Measurements from ENCODE around the gene SPAG9. TPM values are rescaled to one million over a fixed set of nuclear protein-coding genes. Genes with fewer than 3 reads are reported as not detected.
A peak's percentile ranks its signal among the peaks of the same experiment; 100 is the strongest.

Gene SPAG9
- total and polyA plus RNA-seq, 2 donors (not counting 1 experiment from before 2014, with no cell fraction given): 8.6 to 64.1 TPM

DNA sequence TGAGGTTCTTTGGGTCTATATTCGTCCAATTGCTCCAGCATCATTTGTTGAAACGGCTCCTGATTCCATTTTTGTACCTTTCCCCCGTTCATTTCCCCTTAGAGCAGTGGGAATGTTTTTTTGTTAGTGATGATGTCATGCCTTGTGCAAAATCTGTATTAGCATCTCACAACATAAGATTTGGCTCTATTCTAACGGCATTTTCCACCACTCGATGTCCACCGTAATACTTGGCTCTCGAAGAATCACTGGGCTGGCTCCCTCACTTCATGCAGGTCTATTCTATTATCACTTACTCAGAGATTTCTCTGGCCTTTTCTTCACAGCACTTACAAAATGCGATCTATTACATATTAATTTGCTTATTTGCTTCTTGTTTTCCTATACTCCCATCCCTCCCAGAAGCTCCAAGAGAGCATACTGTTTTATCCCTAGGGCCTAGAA lies 32.1 kb upstream of the SPAG9 start:
- DNase-seq (no peak), ATAC-seq (ENCODE audit: low read depth) (no peak)
- H3K27me3 ChIP-seq (replicated peaks in 1 of 4; ENCODE audit: control extremely low read depth in 1 of 4, control insufficient read depth in 3 of 4, insufficient read depth in 4 of 4, low read length in 3 of 4): no peaks in the 10 kb centered on the region
- TF ChIP-seq, protein P1, sequence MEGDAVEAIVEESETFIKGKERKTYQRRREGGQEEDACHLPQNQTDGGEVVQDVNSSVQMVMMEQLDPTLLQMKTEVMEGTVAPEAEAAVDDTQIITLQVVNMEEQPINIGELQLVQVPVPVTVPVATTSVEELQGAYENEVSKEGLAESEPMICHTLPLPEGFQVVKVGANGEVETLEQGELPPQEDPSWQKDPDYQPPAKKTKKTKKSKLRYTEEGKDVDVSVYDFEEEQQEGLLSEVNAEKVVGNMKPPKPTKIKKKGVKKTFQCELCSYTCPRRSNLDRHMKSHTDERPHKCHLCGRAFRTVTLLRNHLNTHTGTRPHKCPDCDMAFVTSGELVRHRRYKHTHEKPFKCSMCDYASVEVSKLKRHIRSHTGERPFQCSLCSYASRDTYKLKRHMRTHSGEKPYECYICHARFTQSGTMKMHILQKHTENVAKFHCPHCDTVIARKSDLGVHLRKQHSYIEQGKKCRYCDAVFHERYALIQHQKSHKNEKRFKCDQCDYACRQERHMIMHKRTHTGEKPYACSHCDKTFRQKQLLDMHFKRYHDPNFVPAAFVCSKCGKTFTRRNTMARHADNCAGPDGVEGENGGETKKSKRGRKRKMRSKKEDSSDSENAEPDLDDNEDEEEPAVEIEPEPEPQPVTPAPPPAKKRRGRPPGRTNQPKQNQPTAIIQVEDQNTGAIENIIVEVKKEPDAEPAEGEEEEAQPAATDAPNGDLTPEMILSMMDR (IDR thresholded peaks at IDR 0.05): no peak
- no peak for TF ChIP-seq EZH2 (IDR thresholded peaks at IDR 0.05; ENCODE audit: borderline replicate concordance, insufficient read depth, low read depth, low read length, poor library complexity, severe bottlenecking)
- no peaks in the 10 kb centered on the region for H4K20me1 ChIP-seq (ENCODE audit: control insufficient read depth, insufficient read depth, low read length, poor library complexity, severe bottlenecking)
- H3K27ac Mint-ChIP-seq: no peak overlapping the region
- peaks cover 40% of the 10 kb centered on the region for H3K79me2 ChIP-seq (ENCODE audit: control insufficient read depth, insufficient read depth, low read length)
- peaks cover 0 to 4% of the 10 kb centered on the region in 2 experiments for H3K36me3 ChIP-seq (replicated peaks in 1 of 2; ENCODE audit: control extremely low read depth in 1 of 2, control insufficient read depth in 1 of 2, extremely low read depth in 1 of 2, insufficient read depth in 2 of 2, low read length in 1 of 2)
- H3K4me1 ChIP-seq (ENCODE audit: control insufficient read depth in 2 of 2, insufficient read depth in 2 of 2, low read length in 2 of 2): peaks cover 16 to 23% of the 10 kb centered on the region in 2 donors
- H3K9me3 Mint-ChIP-seq (ENCODE audit: insufficient read depth): no peaks in the 10 kb centered on the region
- peak overlapping the region; percentile 3 to 86 (median 49) for H3K4me3 ChIP-seq (ENCODE audit: control extremely low read depth in 1 of 5, extremely low read depth in 1 of 5, insufficient read depth in 1 of 5, low read depth in 2 of 5, low read length in 4 of 5)
- peak overlapping the region; percentile 68 to 83 for H3K27ac ChIP-seq (ENCODE audit: low read length in 2 of 2)
- H3K27me3 Mint-ChIP-seq: no peaks in the 10 kb centered on the region
- peaks cover 7% of the 10 kb centered on the region for H3K4me1 Mint-ChIP-seq
- H3K9ac ChIP-seq (ENCODE audit: low read length): peak overlapping the region; percentile 48
- H2AFZ ChIP-seq (ENCODE audit: insufficient read depth, low read depth, low read length, poor library complexity, severe bottlenecking): peak overlapping the region; percentile 90
- CTCF ChIA-PET: interaction anchor here (0.7 to 4.0 kb wide), 21 partner anchors 11 to 756 kb away, joined by 3 to 97 read pairs (median 4); partner anchors contain the start of genes LRRC59, NME2, SPAG9 and TOB1
- H3K9me3 ChIP-seq (ENCODE audit: control extremely low read depth in 1 of 3, control insufficient read depth in 2 of 3, insufficient read depth in 1 of 3, low read length in 2 of 3): no peaks in the 10 kb centered on the region
- intact Hi-C loops (cut with micrococcal nuclease): loop anchor here (1.0 to 5.0 kb wide), 8 partner anchors 14 to 389 kb away; partner anchors contain the start of genes MBTD1, NME2, SPAG9 and TOB1
- H3K4me2 ChIP-seq (replicated peaks; ENCODE audit: low read depth, low read length, poor library complexity, severe bottlenecking): peak overlapping the region; percentile 85
- 34% methylated on average over 5 of the region's 8 CpGs for WGBS (ENCODE audit: insufficient coverage)
- POLR2A ChIA-PET: interaction anchor here (1.0 to 1.8 kb wide), 5 partner anchors 13 to 286 kb away, joined by 4 to 20 read pairs (median 10); partner anchors contain the start of genes NME2, SPAG9 and TOB1
- no peak overlapping the region for H3K4me3 Mint-ChIP-seq

DNA sequence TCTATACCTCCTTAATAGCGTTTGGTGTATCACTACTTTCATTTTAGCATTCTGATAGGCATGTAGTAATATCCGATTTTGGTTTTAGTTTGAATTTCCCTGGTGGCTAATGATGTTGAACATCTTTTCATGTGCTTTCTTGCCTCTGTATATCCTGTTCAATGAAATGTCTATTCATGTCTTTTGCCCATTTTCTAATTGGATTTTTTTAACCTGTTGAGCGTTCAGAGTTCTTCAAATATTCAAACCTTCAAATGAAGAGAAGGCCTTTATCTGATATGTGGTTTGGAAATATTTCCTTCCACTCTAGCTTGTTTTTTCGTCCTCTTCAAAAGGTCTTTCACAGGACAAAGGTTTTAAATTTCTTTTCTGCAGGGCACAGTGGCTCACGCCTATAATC lies 30.3 kb upstream of the SPAG9 start:
- Histone ChIP-seq H3K9ac (ENCODE audit: low read length) (no peak overlapping the region), H4K20me1 (ENCODE audit: control insufficient read depth, insufficient read depth, low read length, poor library complexity, severe bottlenecking) (no peaks in the 10 kb centered on the region), H3K79me2 (ENCODE audit: control insufficient read depth, insufficient read depth, low read length) (peaks cover 26% of the 10 kb centered on the region), H3K27me3 (replicated peaks in 1 of 4; ENCODE audit: control extremely low read depth in 1 of 4, control insufficient read depth in 3 of 4, insufficient read depth in 4 of 4, low read length in 3 of 4) (no peaks in the 10 kb centered on the region), H3K9me3 (ENCODE audit: control extremely low read depth in 1 of 3, control insufficient read depth in 2 of 3, insufficient read depth in 1 of 3, low read length in 2 of 3) (no peaks in the 10 kb centered on the region), H3K4me3 (ENCODE audit: control extremely low read depth in 1 of 5, extremely low read depth in 1 of 5, insufficient read depth in 1 of 5, low read depth in 2 of 5, low read length in 4 of 5) (no peak overlapping the region), H3K27ac (ENCODE audit: low read length in 2 of 2) (no peak overlapping the region), H3K36me3 (replicated peaks in 1 of 2; ENCODE audit: control extremely low read depth in 1 of 2, control insufficient read depth in 1 of 2, extremely low read depth in 1 of 2, insufficient read depth in 2 of 2, low read length in 1 of 2) (no peaks in the 10 kb centered on the region), H2AFZ (ENCODE audit: insufficient read depth, low read depth, low read length, poor library complexity, severe bottlenecking) (no peak overlapping the region), H3K4me2 (replicated peaks; ENCODE audit: low read depth, low read length, poor library complexity, severe bottlenecking) (no peak overlapping the region), H3K4me1 (ENCODE audit: control insufficient read depth in 2 of 2, insufficient read depth in 2 of 2, low read length in 2 of 2) (peaks cover 16 to 23% of the 10 kb centered on the region in 2 donors)
- ATAC-seq (ENCODE audit: low read depth): no peak
- POLR2A ChIA-PET: no interaction called here
- no peaks in the 10 kb centered on the region for H3K9me3 Mint-ChIP-seq (ENCODE audit: insufficient read depth)
- intact Hi-C loops (cut with micrococcal nuclease): loop anchor here (5.0 kb wide), 1 partner anchor 299 kb away; no protein-coding TSS in a partner anchor
- H3K4me3 Mint-ChIP-seq: no peak overlapping the region
- H3K27ac Mint-ChIP-seq: no peak overlapping the region
- peaks cover 5% of the 10 kb centered on the region for H3K4me1 Mint-ChIP-seq
- TF ChIP-seq EZH2 (IDR thresholded peaks at IDR 0.05; ENCODE audit: borderline replicate concordance, insufficient read depth, low read depth, low read length, poor library complexity, severe bottlenecking): no peak
- TF ChIP-seq, protein P1 (IDR thresholded peaks at IDR 0.05): no peak
- 100% methylated on average over 1 of the region's 5 CpGs for WGBS (ENCODE audit: insufficient coverage)
- CTCF ChIA-PET: interaction anchor here (1.5 to 4.0 kb wide), 3 partner anchors 28 to 150 kb away, joined by 3 to 97 read pairs (median 6); no protein-coding TSS in a partner anchor
- H3K27me3 Mint-ChIP-seq: no peaks in the 10 kb centered on the region
- DNase-seq: no peak

All from B cell (primary cell).